GM10847 (cell line): ENCODE measurements around the gene BST2.

Source experiments
- POLR2A ChIP-seq: IDR thresholded peaks from 2 replicates; pipeline ENCODE4 v1.6.1; 2011; ENCODE audit not compliant: insufficient read length; ENCODE audit errors: extremely low read depth

The BST2 gene

GRCh38 chr19:17378271-17378670 lies 27.2 kb downstream of the BST2 start:
- TF ChIP-seq POLR2A = no peak

- TF ChIP-seq POLR2A = no peak
These were observed 28.4 kb downstream of the BST2 start, which contains the start of gene PLVAP for GRCh38 chr19:17376935-17377600. Gene PLVAP, minus strand, starts transcription at chr19:17377342. Its CDS starts 54 bp downstream, at chr19:17377288.

GRCh38 chr19:17370026-17370587 lies 35.3 kb downstream of the BST2 start:
- no peak for TF ChIP-seq POLR2A

GRCh38 chr19:17365361-17365760 lies 40.1 kb downstream of the BST2 start:
- TF ChIP-seq POLR2A = no peak

- TF ChIP-seq POLR2A = no peak
These were observed 45.3 kb downstream of the BST2 start for GRCh38 chr19:17359905-17360800.

GRCh38 chr19:17358395-17358794 lies 47.0 kb downstream of the BST2 start:
- no peak for TF ChIP-seq POLR2A

- no peak for TF ChIP-seq POLR2A
These were observed 47.7 kb downstream of the BST2 start for GRCh38 chr19:17357724-17358123.

GRCh38 chr19:17357078-17357666 lies 48.3 kb downstream of the BST2 start:
- no peak for TF ChIP-seq POLR2A

- no peak for TF ChIP-seq POLR2A
These were observed 52.0 kb downstream of the BST2 start for GRCh38 chr19:17353386-17353785.
